MCF 10A (cell line): Measurements from ENCODE around the gene CDK19. TPM values are rescaled to one million over a fixed set of nuclear protein-coding genes. Genes with fewer than 3 reads are reported as not detected.

Experiments
- BruUV-seq: library from RNA; stranded (reverse); fragments of 400-500 nt; replicated peaks from 2 replicates; lab custom pipeline; 2021; lab: Mats Ljungman, UMichigan
- CTCF ChIA-PET: fragments of 300-600 bp; sonication (Branson Sonifier 250); formaldehyde crosslinking; extraction: SDS; loops from one replicate; lab custom pipeline; 2021; ENCODE audit warnings: antibody characterized with exemption, inconsistent platforms; lab: Yijun Ruan, JAX
- POLR2A ChIA-PET: fragments of 300-600, 350-650 bp; sonication (Branson Sonifier 250); formaldehyde crosslinking; extraction: SDS; loops from one replicate; lab custom pipeline; 2020; ENCODE audit warnings: antibody characterized with exemption, inconsistent platforms; lab: Yijun Ruan, JAX
- DNase-seq: peaks from one replicate; pipeline ENCODE4 v3.0.0-alpha.2; 2018; ENCODE audit not compliant: unreplicated experiment
- H3K27ac Mint-ChIP-seq: one replicate; pipeline ENCODE4 v1.8.0; 2022; ENCODE audit warnings: mild to moderate bottlenecking, low read depth, mixed read lengths; ENCODE audit not compliant: unreplicated experiment
- H3K27me3 Mint-ChIP-seq: one replicate; pipeline ENCODE4 v1.8.0; 2022; ENCODE audit warnings: mixed read lengths; ENCODE audit not compliant: insufficient read depth, unreplicated experiment
- H3K36me3 Mint-ChIP-seq: one replicate; pipeline ENCODE4 v1.8.0; 2022; ENCODE audit warnings: mild to moderate bottlenecking, moderate library complexity, mixed read lengths; ENCODE audit not compliant: insufficient read depth, unreplicated experiment
- H3K4me1 Mint-ChIP-seq: one replicate; pipeline ENCODE4 v1.8.0; 2022; ENCODE audit warnings: mixed read lengths; ENCODE audit not compliant: insufficient read depth, unreplicated experiment
- H3K4me3 Mint-ChIP-seq: one replicate; pipeline ENCODE4 v1.8.0; 2022; ENCODE audit warnings: mild to moderate bottlenecking, moderate library complexity, mixed read lengths; ENCODE audit not compliant: unreplicated experiment
- H3K9me3 Mint-ChIP-seq: one replicate; pipeline ENCODE4 v1.8.0; 2022; ENCODE audit warnings: mixed read lengths; ENCODE audit not compliant: unreplicated experiment
- intact Hi-C: fragments of 100-400 bp; cut with micrococcal nuclease; formaldehyde crosslinking; loops from 2 replicates; pipeline ENCODE4 v1.14.1; 2022
- total RNA-seq: library from RNA; stranded (reverse); gene quantifications from 2 replicates; pipeline ENCODE4 v1.2.3, GENCODE V29; 2022
- TF ChIP-seq, protein P1 (sequence below): fragments of 200-600 bp; IDR thresholded peaks from one replicate; pipeline ENCODE4 v1.8.0; 2022; ENCODE audit warnings: antibody characterized with exemption, mild to moderate bottlenecking; ENCODE audit not compliant: unreplicated experiment

CDK19 gene
- total RNA-seq, 1 experiment from 2014 or later, result 10.2 TPM

DNA sequence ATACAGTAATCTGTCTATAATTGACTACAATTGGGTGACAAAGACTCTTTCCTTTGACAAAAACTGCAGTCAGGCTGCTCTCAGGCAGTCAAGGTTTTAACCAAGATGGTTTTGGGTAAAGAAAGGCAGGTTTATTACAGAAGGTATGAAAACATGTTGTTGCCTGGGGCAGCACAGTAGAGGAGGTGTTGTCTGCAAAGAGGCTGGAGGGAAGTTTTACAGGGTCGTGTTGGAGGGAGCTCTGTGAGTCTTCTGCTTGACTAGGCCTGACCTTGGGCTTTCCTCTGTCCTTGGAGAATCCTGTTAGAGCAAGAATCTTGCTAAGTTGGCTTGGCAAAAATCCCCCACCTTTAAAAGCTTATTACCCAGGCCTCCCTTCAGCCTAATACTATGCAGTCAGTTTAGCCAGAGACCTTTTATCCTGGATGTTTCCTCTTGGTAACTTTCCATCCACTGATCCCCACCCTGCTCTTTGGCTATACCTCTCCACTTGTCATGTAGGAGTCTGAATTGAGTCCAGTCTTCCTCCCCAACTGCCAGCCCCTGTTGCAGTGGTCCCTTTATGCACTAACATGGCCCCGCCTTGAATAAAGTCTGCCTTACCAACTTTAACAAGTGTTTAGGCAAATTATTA lies 195.9 kb downstream of the CDK19 start:
- Mint-ChIP-seq H3K27me3 (no peaks in the 10 kb centered on the region), H3K9me3 (no peaks in the 10 kb centered on the region), H3K36me3 (peaks cover 15% of the 10 kb centered on the region), H3K4me1 (no peaks in the 10 kb centered on the region), H3K27ac (no peak overlapping the region), H3K4me3 (no peak overlapping the region)
- no TSS peak for BruUV-seq
- intact Hi-C loops, result no loop called here
- ChIA-PET POLR2A (interaction anchor here (0.6 to 1.4 kb wide), 2 partner anchors 12 to 71 kb away, joined by 3 read pairs; no protein-coding TSS in a partner anchor), CTCF (interaction anchor here (0.6 to 0.8 kb wide), 2 partner anchors 13 to 101 kb away, joined by 3 to 4 read pairs; no protein-coding TSS in a partner anchor)
- TF ChIP-seq, protein P1, sequence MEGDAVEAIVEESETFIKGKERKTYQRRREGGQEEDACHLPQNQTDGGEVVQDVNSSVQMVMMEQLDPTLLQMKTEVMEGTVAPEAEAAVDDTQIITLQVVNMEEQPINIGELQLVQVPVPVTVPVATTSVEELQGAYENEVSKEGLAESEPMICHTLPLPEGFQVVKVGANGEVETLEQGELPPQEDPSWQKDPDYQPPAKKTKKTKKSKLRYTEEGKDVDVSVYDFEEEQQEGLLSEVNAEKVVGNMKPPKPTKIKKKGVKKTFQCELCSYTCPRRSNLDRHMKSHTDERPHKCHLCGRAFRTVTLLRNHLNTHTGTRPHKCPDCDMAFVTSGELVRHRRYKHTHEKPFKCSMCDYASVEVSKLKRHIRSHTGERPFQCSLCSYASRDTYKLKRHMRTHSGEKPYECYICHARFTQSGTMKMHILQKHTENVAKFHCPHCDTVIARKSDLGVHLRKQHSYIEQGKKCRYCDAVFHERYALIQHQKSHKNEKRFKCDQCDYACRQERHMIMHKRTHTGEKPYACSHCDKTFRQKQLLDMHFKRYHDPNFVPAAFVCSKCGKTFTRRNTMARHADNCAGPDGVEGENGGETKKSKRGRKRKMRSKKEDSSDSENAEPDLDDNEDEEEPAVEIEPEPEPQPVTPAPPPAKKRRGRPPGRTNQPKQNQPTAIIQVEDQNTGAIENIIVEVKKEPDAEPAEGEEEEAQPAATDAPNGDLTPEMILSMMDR, result no peak
- no peak for DNase-seq

DNA sequence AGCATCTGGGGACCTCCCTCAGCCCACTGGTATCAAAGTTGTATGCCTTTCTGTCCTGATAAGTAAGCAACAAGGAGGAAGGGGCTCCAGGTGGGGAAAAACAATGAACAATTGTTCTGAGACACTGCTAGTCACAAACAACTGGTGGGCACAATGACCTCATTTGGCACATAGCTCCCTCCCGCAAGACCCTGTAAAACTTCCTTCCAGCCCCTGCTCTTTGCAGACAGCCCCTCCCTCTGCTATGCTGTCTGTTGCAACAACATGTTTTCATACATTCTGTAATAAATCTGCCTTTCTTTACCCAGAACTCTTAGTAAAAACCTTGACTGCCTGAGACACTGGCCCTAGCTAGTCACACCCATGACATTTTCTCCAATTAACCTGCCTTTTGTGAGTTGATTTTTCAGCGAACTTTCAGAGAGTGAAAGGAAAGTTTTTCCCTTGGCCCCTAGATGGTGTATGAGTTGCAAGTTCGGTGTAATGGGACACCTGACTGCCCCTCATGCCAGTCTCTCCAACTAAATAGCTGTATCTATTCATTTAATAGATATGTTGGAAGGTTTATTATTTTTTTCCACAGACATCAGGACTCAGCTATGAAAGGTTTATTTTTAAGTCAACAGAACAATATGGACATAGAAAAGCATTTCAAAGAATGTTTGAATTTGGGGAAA lies 196.5 kb downstream of the CDK19 start:
- no peak overlapping the region for H3K27ac Mint-ChIP-seq
- no peak overlapping the region for H3K4me3 Mint-ChIP-seq
- intact Hi-C loops, result no loop called here
- no peaks in the 10 kb centered on the region for H3K9me3 Mint-ChIP-seq
- no peaks in the 10 kb centered on the region for H3K4me1 Mint-ChIP-seq
- TF ChIP-seq, protein P1, result no peak
- ChIA-PET POLR2A (interaction anchor here (1.4 kb wide), 1 partner anchor 11 kb away, joined by 3 read pairs; no protein-coding TSS in a partner anchor), CTCF (interaction anchor here (0.6 kb wide), 1 partner anchor 101 kb away, joined by 3 read pairs; no protein-coding TSS in a partner anchor)
- no TSS peak for BruUV-seq
- H3K27me3 Mint-ChIP-seq, result no peaks in the 10 kb centered on the region
- peaks cover 19% of the 10 kb centered on the region for H3K36me3 Mint-ChIP-seq
- no peak for DNase-seq

DNA sequence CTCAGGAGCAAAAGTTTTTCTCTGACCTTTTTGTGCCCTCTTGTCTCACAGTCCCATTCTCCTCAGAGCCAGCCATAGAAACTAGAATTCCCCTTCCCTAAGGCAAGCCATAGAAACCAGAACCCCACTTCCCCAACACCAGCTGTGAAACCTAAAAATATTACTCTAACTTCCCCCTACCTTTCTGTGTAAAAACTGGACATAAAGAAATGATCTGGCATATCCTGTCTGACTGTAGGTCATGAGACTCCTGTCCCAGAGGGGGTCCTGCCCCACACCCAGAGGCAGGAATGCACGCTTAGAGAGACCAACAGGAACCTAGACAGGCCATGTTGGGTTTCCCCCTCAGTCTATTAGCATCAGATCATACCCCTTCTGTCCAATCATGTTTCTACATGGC lies 198.2 kb downstream of the CDK19 start:
- no peaks in the 10 kb centered on the region for H3K27me3 Mint-ChIP-seq
- H3K27ac Mint-ChIP-seq, result no peak overlapping the region
- no peak overlapping the region for H3K4me3 Mint-ChIP-seq
- intact Hi-C loops, result no loop called here
- no peaks in the 10 kb centered on the region for H3K9me3 Mint-ChIP-seq
- ChIA-PET CTCF (no interaction called here), POLR2A (no interaction called here)
- H3K36me3 Mint-ChIP-seq, result peaks cover 23% of the 10 kb centered on the region
- TF ChIP-seq, protein P1, result no peak
- H3K4me1 Mint-ChIP-seq, result no peaks in the 10 kb centered on the region
- BruUV-seq, result no TSS peak
- DNase-seq, result no peak

- TF ChIP-seq, protein P1, result no peak
- Mint-ChIP-seq H3K4me1 (no peaks in the 10 kb centered on the region), H3K27me3 (no peaks in the 10 kb centered on the region), H3K4me3 (no peak overlapping the region), H3K27ac (no peak overlapping the region), H3K9me3 (no peaks in the 10 kb centered on the region), H3K36me3 (peaks cover 17% of the 10 kb centered on the region)
- ChIA-PET POLR2A (interaction anchor here (2.5 kb wide), 1 partner anchor 8 kb away, joined by 6 read pairs; no protein-coding TSS in a partner anchor), CTCF (interaction anchor here (0.6 kb wide), 1 partner anchor 1088 kb away, joined by 4 read pairs; no protein-coding TSS in a partner anchor)
- no TSS peak for BruUV-seq
- intact Hi-C loops, result no loop called here
- DNase-seq, result no peak
Measured at GRCh38 chr6:110615722-110616121, 199.5 kb downstream of the CDK19 start.
